Measurements from ENCODE around the gene HNRNPAB.

DNA sequence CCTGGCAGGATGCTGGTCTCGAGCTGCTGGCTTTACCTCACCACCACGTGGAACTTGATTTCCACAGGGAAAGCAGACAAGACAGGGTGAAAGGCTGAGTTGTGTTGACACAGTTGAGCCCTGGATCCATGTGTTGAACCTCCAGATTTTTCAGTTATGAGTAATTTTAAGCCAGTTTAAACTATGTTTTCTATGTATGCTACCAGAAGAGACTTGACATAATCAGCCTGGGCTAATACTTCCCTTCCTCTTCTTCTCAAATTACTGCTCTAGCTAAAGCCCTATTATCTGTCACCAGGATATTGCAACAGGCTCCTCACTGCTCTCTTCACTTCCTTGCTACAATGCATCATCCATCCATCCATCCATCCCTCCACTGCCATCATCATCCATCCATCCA, 40.2 kb downstream of the HNRNPAB start:
- TF ChIP-seq, protein P1, sequence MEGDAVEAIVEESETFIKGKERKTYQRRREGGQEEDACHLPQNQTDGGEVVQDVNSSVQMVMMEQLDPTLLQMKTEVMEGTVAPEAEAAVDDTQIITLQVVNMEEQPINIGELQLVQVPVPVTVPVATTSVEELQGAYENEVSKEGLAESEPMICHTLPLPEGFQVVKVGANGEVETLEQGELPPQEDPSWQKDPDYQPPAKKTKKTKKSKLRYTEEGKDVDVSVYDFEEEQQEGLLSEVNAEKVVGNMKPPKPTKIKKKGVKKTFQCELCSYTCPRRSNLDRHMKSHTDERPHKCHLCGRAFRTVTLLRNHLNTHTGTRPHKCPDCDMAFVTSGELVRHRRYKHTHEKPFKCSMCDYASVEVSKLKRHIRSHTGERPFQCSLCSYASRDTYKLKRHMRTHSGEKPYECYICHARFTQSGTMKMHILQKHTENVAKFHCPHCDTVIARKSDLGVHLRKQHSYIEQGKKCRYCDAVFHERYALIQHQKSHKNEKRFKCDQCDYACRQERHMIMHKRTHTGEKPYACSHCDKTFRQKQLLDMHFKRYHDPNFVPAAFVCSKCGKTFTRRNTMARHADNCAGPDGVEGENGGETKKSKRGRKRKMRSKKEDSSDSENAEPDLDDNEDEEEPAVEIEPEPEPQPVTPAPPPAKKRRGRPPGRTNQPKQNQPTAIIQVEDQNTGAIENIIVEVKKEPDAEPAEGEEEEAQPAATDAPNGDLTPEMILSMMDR (IDR thresholded peaks at IDR 0.05 in 4 of 5, conservative IDR thresholded peaks at IDR 0.05 in 1 of 5) = no peak
- no peak for TF ChIP-seq POLR2A (IDR thresholded peaks at IDR 0.05)
